CD4-positive, alpha-beta memory T cell (primary cell): ENCODE data around the gene MDGA2. TPM values are rescaled to one million over a fixed set of nuclear protein-coding genes. Genes with fewer than 3 reads are reported as not detected.

Source experiments
- CTCF ChIA-PET: fragments of 350-600 bp; sonication (Branson Sonifier 250); formaldehyde crosslinking; loops from one replicate; lab custom pipeline; 2021; ENCODE audit warnings: inconsistent platforms; ENCODE audit not compliant: partially characterized antibody; lab: Charles Lee
- POLR2A ChIA-PET: fragments of 350-600 bp; sonication (Branson Sonifier 250); formaldehyde crosslinking; loops from one replicate; lab custom pipeline; 2021; ENCODE audit not compliant: partially characterized antibody; lab: Charles Lee
- DNase-seq, 5 donors: peaks; one replicate each; pipeline versions ENCODE4 v3.0.0 to v3.0.0-alpha.2; 2020 to 2022; ENCODE audit warnings: mixed read lengths in 1 of 5
- H3K27ac ChIP-seq: one replicate; pipeline ENCODE4 v1.7.0; 2013; ENCODE audit warnings: low read depth, low read length
- H3K27me3 ChIP-seq: 2 replicates; pipeline ENCODE4 v1.7.0; 2013; ENCODE audit warnings: mild to moderate bottlenecking, low read length, moderate library complexity; ENCODE audit not compliant: insufficient read depth
- H3K36me3 ChIP-seq: 2 replicates; pipeline ENCODE4 v1.7.0; 2013; ENCODE audit warnings: mild to moderate bottlenecking, low read length, moderate library complexity; ENCODE audit not compliant: insufficient read depth
- H3K4me1 ChIP-seq: 2 replicates; pipeline ENCODE4 v1.7.0; 2013; ENCODE audit warnings: mild to moderate bottlenecking, low read length, moderate library complexity; ENCODE audit not compliant: insufficient read depth
- H3K4me3 ChIP-seq, 2 donors: one replicate each; pipeline ENCODE4 v1.7.0; 2013; ENCODE audit warnings: low read length in 2 of 2, mild to moderate bottlenecking in 1 of 2
- H3K9me3 ChIP-seq, 2 donors: one replicate each; pipeline ENCODE4 v1.7.0; 2013; ENCODE audit warnings: low read length in 2 of 2, control low read depth in 1 of 2; ENCODE audit not compliant: control insufficient read depth in 1 of 2
- H3K27ac Mint-ChIP-seq, 7 donors: one replicate each; pipeline ENCODE4 v1.8.0; 2020 to 2021; ENCODE audit warnings: mixed read lengths in 7 of 7, mild to moderate bottlenecking in 6 of 7, inconsistent platforms in 3 of 7, moderate library complexity in 3 of 7
- H3K27me3 Mint-ChIP-seq, 2 donors: one replicate each; pipeline ENCODE4 v1.8.0; 2020 to 2021; ENCODE audit warnings: mixed read lengths in 2 of 2
- H3K36me3 Mint-ChIP-seq, 2 donors: one replicate each; pipeline ENCODE4 v1.8.0; 2020 to 2021; ENCODE audit warnings: mixed read lengths in 2 of 2, inconsistent platforms in 1 of 2, mild to moderate bottlenecking in 1 of 2
- H3K4me1 Mint-ChIP-seq, 4 donors: one replicate each; pipeline ENCODE4 v1.8.0; 2020 to 2021; ENCODE audit warnings: mixed read lengths in 4 of 4, mild to moderate bottlenecking in 1 of 4
- H3K4me3 Mint-ChIP-seq, 8 donors: one replicate each; pipeline ENCODE4 v1.8.0; 2020 to 2021; ENCODE audit warnings: mixed read lengths in 8 of 8, mild to moderate bottlenecking in 7 of 8, moderate library complexity in 6 of 8, inconsistent platforms in 3 of 8
- H3K9me3 Mint-ChIP-seq, 8 donors: one replicate each; pipeline ENCODE4 v1.8.0; 2020 to 2021; ENCODE audit warnings: mixed read lengths in 8 of 8, mild to moderate bottlenecking in 5 of 8, inconsistent platforms in 3 of 8, moderate library complexity in 1 of 8
- intact Hi-C: fragments of 100-400 bp; cut with micrococcal nuclease; formaldehyde crosslinking; loops from one replicate; pipeline ENCODE4 v1.15.1; 2023
- polyA plus RNA-seq, 2 donors: library from polyadenylated mRNA; unstranded; fragments of 300-500 nt; fragmentation: Illumina TruSeq; gene quantifications; one replicate each; pipeline ENCODE4 v1.2.3, GENCODE V29; 2021
- total RNA-seq, 2 experiments: library from RNA; stranded (reverse); gene quantifications; one replicate each; pipeline ENCODE4 v1.2.3, GENCODE V29; 2021

MDGA2 gene
- total and polyA plus RNA-seq, 4 experiments from 2014 or later: not detected

- Histone ChIP-seq H3K4me1 (no peaks in the 10 kb centered on the region), H3K36me3 (no peaks in the 10 kb centered on the region), H3K9me3 (peaks cover 0 to 4% of the 10 kb centered on the region in 2 donors), H3K4me3 (no peak overlapping the region), H3K27me3 (no peaks in the 10 kb centered on the region), H3K27ac (no peak overlapping the region)
- Mint-ChIP-seq H3K4me3 (no peak overlapping the region), H3K27me3 (no peaks in the 10 kb centered on the region), H3K9me3 (peaks cover 0 to 18% (median 12%) of the 10 kb centered on the region in 8 donors), H3K36me3 (no peaks in the 10 kb centered on the region), H3K27ac (no peak overlapping the region), H3K4me1 (no peaks in the 10 kb centered on the region)
- intact Hi-C loops: no loop called here
- CTCF ChIA-PET: no interaction called here
- POLR2A ChIA-PET: no interaction called here
- no peak for DNase-seq
Observed at GRCh38 chr14:47155395-47155794, 520.0 kb downstream of the MDGA2 start.

DNA sequence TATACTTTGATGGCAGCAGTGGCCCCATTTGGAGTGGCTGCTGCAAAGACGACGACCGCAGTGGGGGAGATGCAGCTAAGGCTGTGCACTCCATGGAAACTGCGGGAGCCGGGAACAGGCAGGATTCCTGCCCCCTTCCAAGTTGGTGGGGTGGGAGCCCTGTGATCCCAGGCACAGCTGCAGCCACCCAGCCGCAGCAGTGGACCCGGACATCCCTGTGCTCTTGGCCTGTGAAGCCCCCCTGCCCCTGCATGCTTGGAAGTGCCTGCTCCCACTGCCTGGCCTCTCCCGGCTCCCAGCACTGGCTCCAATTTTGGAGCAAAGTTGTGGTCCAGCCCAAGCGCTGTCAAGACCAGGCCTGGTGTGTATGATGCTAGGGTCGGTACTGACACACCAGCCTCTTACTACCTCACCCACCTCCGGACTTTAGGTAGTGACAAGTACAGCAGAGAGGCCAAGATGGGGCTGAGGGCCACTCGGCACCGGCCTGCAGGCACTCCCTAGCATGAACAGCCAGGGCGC, 521.1 kb downstream of the MDGA2 start:
- Histone ChIP-seq H3K27ac (no peak overlapping the region), H3K27me3 (no peaks in the 10 kb centered on the region), H3K36me3 (no peaks in the 10 kb centered on the region), H3K9me3 (peaks cover 0 to 4% of the 10 kb centered on the region in 2 donors), H3K4me3 (no peak overlapping the region), H3K4me1 (no peaks in the 10 kb centered on the region)
- Mint-ChIP-seq H3K4me1 (no peaks in the 10 kb centered on the region), H3K36me3 (no peaks in the 10 kb centered on the region), H3K9me3 (peaks cover 0 to 21% (median 12%) of the 10 kb centered on the region in 8 donors), H3K27ac (no peak overlapping the region), H3K4me3 (no peak overlapping the region), H3K27me3 (no peaks in the 10 kb centered on the region)
- DNase-seq: no peak
- ChIA-PET POLR2A (no interaction called here), CTCF (no interaction called here)
- intact Hi-C loops: no loop called here

DNA sequence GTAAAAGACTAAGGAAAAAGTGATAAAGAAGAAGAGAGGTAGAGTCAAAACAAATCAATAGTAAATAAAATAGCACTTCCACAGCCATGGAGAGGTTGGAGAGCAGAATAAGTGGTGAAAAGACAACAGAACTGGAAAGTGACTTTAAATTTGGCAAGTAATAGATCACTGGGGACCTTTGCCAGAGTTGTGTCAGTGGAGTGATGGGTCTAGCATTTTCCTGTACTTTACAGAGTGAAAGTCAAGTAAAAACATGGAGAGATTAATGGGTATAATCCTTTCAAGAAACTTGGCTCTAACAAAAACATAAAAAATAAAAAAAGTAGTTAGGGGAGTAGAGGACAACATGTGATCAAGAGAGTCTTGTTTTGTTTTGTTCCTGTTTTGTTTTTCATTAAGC, 521.7 kb downstream of the MDGA2 start:
- H3K27me3 ChIP-seq: no peaks in the 10 kb centered on the region
- Mint-ChIP-seq H3K9me3 (peaks cover 0 to 21% (median 12%) of the 10 kb centered on the region in 8 donors), H3K4me1 (no peaks in the 10 kb centered on the region), H3K27me3 (no peaks in the 10 kb centered on the region), H3K36me3 (no peaks in the 10 kb centered on the region), H3K4me3 (no peak overlapping the region), H3K27ac (no peak overlapping the region)
- intact Hi-C loops: no loop called here
- no peak for DNase-seq
- no peaks in the 10 kb centered on the region for H3K4me1 ChIP-seq
- POLR2A ChIA-PET: no interaction called here
- peaks cover 0 to 4% of the 10 kb centered on the region in 2 donors for H3K9me3 ChIP-seq
- no peak overlapping the region for H3K27ac ChIP-seq
- no peak overlapping the region for H3K4me3 ChIP-seq
- CTCF ChIA-PET: no interaction called here
- H3K36me3 ChIP-seq: no peaks in the 10 kb centered on the region

GRCh38 chr14:47150267-47150666, 525.1 kb downstream of the MDGA2 start:
- H3K4me1 ChIP-seq: no peaks in the 10 kb centered on the region
- no peaks in the 10 kb centered on the region for H3K27me3 Mint-ChIP-seq
- H3K27me3 ChIP-seq: no peaks in the 10 kb centered on the region
- H3K4me3 Mint-ChIP-seq: no peak overlapping the region
- no peak overlapping the region for H3K27ac ChIP-seq
- H3K36me3 Mint-ChIP-seq: no peaks in the 10 kb centered on the region
- no peak for DNase-seq
- H3K36me3 ChIP-seq: no peaks in the 10 kb centered on the region
- H3K9me3 ChIP-seq: peaks cover 0 to 4% of the 10 kb centered on the region in 2 donors
- POLR2A ChIA-PET: no interaction called here
- H3K4me3 ChIP-seq: no peak overlapping the region
- H3K9me3 Mint-ChIP-seq: peaks cover 0 to 17% (median 11%) of the 10 kb centered on the region in 8 donors
- no peaks in the 10 kb centered on the region for H3K4me1 Mint-ChIP-seq
- CTCF ChIA-PET: no interaction called here
- no peak overlapping the region for H3K27ac Mint-ChIP-seq
- intact Hi-C loops: no loop called here

DNA sequence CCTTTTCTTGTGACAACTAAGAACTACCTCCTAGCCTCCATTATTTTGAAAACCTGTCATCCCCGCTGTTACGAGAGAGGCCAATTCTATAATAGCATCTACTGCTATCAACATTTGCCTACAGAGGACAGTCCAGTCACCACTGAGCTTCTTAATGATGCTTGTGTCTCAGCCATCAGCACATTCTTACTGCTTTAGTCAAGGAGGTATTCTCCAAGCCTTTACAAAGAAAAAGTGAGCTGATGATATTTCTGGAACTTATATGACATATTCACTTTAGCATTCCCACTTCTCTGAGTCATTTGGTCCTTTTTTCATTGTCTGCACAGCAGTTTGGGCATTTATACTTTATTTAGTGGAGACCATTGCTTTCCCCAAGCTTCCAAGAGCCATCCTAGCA, 526.1 kb downstream of the MDGA2 start:
- Histone ChIP-seq H3K4me1 (no peaks in the 10 kb centered on the region), H3K27ac (no peak overlapping the region), H3K27me3 (no peaks in the 10 kb centered on the region), H3K36me3 (no peaks in the 10 kb centered on the region), H3K9me3 (no peaks in the 10 kb centered on the region), H3K4me3 (no peak overlapping the region)
- POLR2A ChIA-PET: no interaction called here
- Mint-ChIP-seq H3K27ac (no peak overlapping the region), H3K36me3 (no peaks in the 10 kb centered on the region), H3K4me1 (no peaks in the 10 kb centered on the region), H3K9me3 (peaks cover 0 to 17% (median 12%) of the 10 kb centered on the region in 8 donors), H3K4me3 (no peak overlapping the region), H3K27me3 (no peaks in the 10 kb centered on the region)
- CTCF ChIA-PET: no interaction called here
- intact Hi-C loops: no loop called here
- no peak for DNase-seq

- Mint-ChIP-seq H3K4me1 (no peaks in the 10 kb centered on the region), H3K4me3 (no peak overlapping the region), H3K27ac (no peak overlapping the region), H3K27me3 (no peaks in the 10 kb centered on the region), H3K36me3 (no peaks in the 10 kb centered on the region), H3K9me3 (peaks cover 0 to 13% (median 9%) of the 10 kb centered on the region in 8 donors)
- CTCF ChIA-PET: no interaction called here
- DNase-seq: no peak
- no peak overlapping the region for H3K27ac ChIP-seq
- no peaks in the 10 kb centered on the region for H3K9me3 ChIP-seq
- intact Hi-C loops: no loop called here
- no peaks in the 10 kb centered on the region for H3K27me3 ChIP-seq
- POLR2A ChIA-PET: no interaction called here
- H3K4me3 ChIP-seq: no peak overlapping the region
- no peaks in the 10 kb centered on the region for H3K4me1 ChIP-seq
- H3K36me3 ChIP-seq: no peaks in the 10 kb centered on the region
Observed at GRCh38 chr14:47148686-47149085, 526.7 kb downstream of the MDGA2 start.

- Mint-ChIP-seq H3K27me3 (no peaks in the 10 kb centered on the region), H3K4me1 (no peaks in the 10 kb centered on the region), H3K9me3 (peaks cover 0 to 14% (median 2%) of the 10 kb centered on the region in 8 donors), H3K36me3 (no peaks in the 10 kb centered on the region), H3K27ac (no peak overlapping the region), H3K4me3 (no peak overlapping the region)
- POLR2A ChIA-PET: no interaction called here
- no peak for DNase-seq
- intact Hi-C loops: no loop called here
- no peaks in the 10 kb centered on the region for H3K27me3 ChIP-seq
- CTCF ChIA-PET: no interaction called here
- no peaks in the 10 kb centered on the region for H3K9me3 ChIP-seq
- H3K4me3 ChIP-seq: no peak overlapping the region
- no peak overlapping the region for H3K27ac ChIP-seq
- no peaks in the 10 kb centered on the region for H3K36me3 ChIP-seq
- no peaks in the 10 kb centered on the region for H3K4me1 ChIP-seq
Observed at GRCh38 chr14:47120645-47121044, 554.8 kb downstream of the MDGA2 start.

GRCh38 chr14:47103771-47104170, 571.6 kb downstream of the MDGA2 start:
- DNase-seq: no peak
- no peaks in the 10 kb centered on the region for H3K36me3 ChIP-seq
- no peak overlapping the region for H3K4me3 ChIP-seq
- no peak overlapping the region for H3K27ac ChIP-seq
- POLR2A ChIA-PET: no interaction called here
- no peaks in the 10 kb centered on the region for H3K9me3 ChIP-seq
- no peaks in the 10 kb centered on the region for H3K27me3 ChIP-seq
- no peaks in the 10 kb centered on the region for H3K27me3 Mint-ChIP-seq
- peaks cover 0 to 8% (median 2%) of the 10 kb centered on the region in 8 donors for H3K9me3 Mint-ChIP-seq
- H3K4me1 ChIP-seq: no peaks in the 10 kb centered on the region
- H3K4me1 Mint-ChIP-seq: no peaks in the 10 kb centered on the region
- no peak overlapping the region for H3K4me3 Mint-ChIP-seq
- H3K36me3 Mint-ChIP-seq: no peaks in the 10 kb centered on the region
- intact Hi-C loops: no loop called here
- H3K27ac Mint-ChIP-seq: no peak overlapping the region
- CTCF ChIA-PET: no interaction called here
